Left cardiac atrium (tissue), 4 donors: ENCODE data around the gene UGT1A10. TPM values are rescaled to one million over a fixed set of nuclear protein-coding genes. Genes with fewer than 3 reads are reported as not detected.
"Not testable (repeated sequence)": the region's sequence is repeated elsewhere in the genome, so short reads cannot be mapped to it uniquely, and the experiment has no call there.

Experiments
- ATAC-seq, 2 donors: fragments of 200-7000 bp; cut with Tn5 transposase; one replicate each; pipeline ENCODE4 v1.9.1; 2020; ENCODE audit warnings: mild to moderate bottlenecking in 2 of 2, moderate library complexity in 2 of 2
- DNase-seq: peaks from one replicate; pipeline ENCODE4 v3.0.0-alpha.2; 2020
- intact Hi-C, 2 donors: fragments of 100-400 bp; cut with DNase I; formaldehyde crosslinking; loops; one replicate each; pipeline versions ENCODE4 v1.14.1 to v1.15.1; 2022 to 2023
- total RNA-seq, 2 donors: library from RNA; stranded (reverse); fragmentation: NEBNext Ultra II Directional; extraction: Animal tissue kit (Norgen Biotek cat#: 25700); gene quantifications; one replicate each; pipeline ENCODE4 v1.2.1, GENCODE V29; 2021
- donor health status: DM: no; HTN: yes; CAD: no.
- donor health status: DM: no; HTN: yes; CAD: no; lungs with severe emphysema.
- donor health status: DM: yes; HTN: yes; CAD: no.
- donor health status: Dilated cardiomyopathy.

Gene UGT1A10
- total RNA-seq, 2 donors from 2014 or later = not detected

DNA sequence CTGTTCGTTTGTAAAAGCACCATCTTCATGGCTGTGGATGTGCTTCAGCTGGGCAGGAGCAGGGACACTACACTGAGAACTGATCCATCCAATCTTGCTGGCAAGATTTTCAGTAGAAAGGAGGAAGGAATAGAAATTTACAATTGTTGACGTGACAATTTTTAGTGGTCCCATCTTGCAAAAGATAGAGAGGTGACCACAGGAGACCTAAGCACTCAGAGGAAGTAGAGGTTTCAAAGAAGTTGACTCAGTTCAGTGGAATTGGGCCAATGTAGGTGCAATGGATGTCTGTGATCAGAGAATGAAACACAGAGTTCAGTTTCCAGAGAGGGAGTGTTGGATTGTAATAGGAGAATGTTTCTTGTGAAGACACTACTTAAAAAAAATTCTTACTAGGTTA is 77.9 kb downstream of the UGT1A10 start:
- intact Hi-C loops = no loop called here
- ATAC-seq = no peak
- DNase-seq = no peak

DNA sequence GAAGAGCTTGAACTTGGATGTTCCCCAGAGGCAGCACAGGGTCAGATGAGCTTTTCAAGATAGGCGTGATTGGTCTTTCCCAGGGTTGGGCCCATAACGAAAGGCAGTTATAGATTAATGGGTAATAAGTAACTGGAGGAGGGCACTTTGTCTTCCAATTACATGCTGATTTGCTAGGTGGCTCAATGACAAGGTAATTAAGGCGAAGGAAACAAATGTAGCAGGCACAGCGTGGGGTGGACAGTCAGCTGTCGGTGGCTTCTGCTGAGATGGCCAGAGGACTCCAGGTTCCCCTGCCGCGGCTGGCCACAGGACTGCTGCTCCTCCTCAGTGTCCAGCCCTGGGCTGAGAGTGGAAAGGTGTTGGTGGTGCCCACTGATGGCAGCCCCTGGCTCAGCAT is 82.3 kb downstream of the UGT1A10 start, which contains the start of gene UGT1A4:
Gene UGT1A4, plus strand, starts transcription at position 185 of the 400 bp plus-strand sequence. Its CDS starts 85 bp downstream, at position 270.
- intact Hi-C loops = no loop called here
- no peak for DNase-seq

DNA sequence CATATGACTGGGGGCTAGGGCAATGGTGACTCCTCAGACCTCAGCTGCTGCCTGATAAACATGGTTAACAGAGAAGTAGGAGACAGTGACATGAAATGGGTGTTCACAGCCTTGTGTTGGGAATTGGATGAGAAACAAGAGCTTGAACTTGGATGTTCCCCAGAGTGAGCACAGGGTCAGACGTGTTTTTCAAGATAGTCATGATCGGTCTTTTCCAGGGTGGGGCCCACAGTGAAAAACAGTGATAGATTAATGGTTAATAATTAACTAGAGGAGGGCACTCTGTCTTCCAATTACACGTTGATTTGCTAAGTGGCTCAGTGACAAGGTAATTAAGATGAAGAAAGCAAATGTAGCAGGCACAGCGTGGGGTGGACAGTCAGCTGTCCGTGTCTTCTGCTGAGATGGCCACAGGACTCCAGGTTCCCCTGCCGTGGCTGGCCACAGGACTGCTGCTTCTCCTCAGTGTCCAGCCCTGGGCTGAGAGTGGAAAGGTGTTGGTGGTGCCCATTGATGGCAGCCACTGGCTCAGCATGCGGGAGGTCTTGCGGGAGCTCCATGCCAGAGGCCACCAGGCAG is 92.6 kb downstream of the UGT1A10 start, which contains the start of gene UGT1A3:
Gene UGT1A3, plus strand, starts transcription at position 320 of the 579 bp plus-strand sequence. Its CDS starts 85 bp downstream, at position 405.
- intact Hi-C loops = no loop called here
- ATAC-seq = no peak
- DNase-seq = no peak

More for the DNA sequence above, 82.3 kb downstream of the UGT1A10 start, which contains the start of gene UGT1A4:
- no peak for ATAC-seq

DNA sequence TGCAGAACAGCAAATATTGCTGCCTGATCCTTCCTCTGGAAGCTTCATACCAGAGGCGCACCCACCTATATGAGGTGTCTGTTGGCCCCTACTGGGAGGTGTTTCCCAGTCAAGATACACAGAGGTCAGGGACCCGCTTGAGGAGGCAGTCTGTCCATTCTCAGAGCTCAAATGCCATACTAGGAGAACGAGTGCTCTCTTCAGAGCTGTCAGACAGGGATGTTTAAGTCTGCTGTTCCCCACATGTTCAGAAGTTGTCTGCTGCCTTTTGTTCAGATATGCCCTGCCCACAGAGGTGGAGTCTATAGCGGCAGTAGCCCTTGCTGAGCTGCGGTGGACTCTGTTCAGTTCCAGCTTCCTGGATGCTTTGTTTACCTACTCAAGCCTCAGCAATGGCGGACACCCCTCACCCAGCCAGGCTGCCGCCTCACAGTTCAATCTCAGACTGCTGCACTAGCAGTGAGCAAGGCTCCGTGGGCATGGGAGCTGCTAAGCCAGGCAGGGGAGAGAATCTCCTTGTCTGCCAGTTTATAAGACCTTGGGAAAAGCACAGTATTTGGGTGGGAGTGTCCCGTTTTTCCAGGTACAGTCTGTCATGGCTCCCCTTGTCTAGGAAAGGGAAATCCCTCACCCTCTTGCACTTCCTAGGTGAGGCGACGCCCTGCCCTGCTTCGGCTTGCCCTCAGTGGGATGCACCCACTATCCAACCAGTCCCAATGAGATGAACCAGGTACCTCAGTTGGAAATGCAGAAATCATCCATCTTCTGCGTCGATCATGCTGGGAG is 100.8 kb downstream of the UGT1A10 start:
- DNase-seq, ATAC-seq, intact Hi-C loops: not testable (repeated sequence)

DNA sequence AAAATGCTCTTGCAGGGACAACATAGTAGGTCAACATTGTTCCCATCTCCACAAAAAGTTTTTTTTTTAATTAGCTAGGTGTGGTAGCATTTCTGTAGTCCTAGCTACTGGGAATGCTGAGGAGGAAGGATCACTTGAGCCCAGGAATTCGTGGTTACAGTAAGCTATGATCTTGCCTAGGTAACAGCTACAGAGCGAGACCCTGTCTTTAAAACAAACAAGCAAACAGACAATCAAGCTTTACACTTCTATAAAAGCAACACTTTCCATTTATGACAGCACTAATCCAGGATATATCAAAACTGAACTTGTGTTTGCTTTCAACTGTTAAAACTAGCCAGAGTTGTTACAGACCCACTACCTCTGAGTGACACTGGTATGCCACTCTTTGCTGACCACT is 104.6 kb downstream of the UGT1A10 start:
- ATAC-seq = no peak
- intact Hi-C loops = no loop called here
- DNase-seq = no peak

DNA sequence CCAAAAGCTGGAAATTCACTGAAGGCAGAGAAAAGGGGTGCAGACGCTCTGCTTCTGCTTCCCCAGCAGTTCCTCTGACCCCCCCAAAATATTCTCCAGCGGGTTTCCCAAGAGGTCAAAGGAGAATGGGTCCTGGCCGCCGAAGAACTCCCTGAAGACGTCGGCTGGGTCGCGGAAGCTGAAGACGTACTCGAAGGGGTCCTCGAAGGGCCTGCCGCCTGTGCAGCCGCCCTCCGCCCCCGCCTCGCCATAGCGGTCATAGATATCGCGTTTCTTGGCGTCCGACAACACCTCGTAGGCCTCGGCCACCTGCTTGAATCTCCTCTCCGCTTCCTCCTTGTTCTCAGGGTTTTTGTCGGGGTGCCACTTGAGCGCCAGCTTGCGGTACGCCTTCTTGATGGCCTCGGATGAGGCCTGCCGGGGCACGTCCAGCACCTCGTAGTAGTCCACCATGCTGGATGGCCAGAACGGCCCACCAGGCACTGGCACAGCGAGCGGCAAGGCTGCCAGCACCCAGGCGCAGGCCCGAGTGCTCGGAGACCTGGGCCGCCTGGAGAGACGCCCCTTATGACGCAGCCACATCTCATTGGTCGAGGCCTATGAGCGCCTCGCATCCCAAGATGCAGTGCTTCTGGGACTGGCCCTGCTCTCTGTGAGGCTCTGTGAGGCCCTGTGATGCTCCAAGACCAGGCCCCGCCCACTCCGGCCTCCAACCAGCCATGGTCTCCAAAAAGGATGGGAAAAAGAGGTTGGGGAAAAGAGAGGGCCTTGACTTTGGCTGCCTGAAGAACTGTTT is 107.4 kb downstream of the UGT1A10 start:
- ATAC-seq = no peak

DNA sequence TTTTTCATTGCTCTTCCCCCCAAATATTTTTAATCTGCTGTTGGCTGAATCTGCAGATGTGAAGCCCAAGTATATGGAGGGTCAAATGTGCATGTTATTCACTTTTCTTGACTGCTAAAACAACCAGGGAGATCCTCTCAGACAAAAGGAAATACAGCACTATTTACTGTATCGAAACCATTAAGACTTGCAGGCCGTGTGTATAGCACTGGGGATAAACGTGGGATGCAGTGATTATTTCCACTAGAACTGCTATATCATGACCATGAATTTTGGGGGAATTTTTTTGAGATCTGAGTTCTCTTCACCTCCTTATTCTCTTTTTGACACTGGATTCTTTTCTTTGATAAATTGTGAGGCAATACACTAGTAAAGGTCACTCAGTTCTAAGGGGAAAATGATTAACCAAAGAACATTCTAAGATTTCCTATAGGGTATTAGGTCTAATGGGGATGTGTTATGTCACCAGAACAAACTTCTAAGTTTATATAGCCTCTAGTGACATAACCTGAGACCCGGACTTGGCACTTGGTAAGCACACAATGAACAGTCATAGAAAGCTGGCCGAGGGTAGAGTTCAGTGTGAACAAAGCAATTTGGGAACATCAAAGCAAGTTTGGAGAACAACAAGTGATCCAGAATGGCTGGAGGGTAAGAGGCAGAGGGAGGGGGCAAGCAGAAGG is 109.0 kb downstream of the UGT1A10 start:
- ATAC-seq (no peak), DNase-seq (no peak)
- intact Hi-C loops = no loop called here

More for the DNA sequence above, 107.4 kb downstream of the UGT1A10 start:
- intact Hi-C loops = no loop called here
- no peak for DNase-seq

DNA sequence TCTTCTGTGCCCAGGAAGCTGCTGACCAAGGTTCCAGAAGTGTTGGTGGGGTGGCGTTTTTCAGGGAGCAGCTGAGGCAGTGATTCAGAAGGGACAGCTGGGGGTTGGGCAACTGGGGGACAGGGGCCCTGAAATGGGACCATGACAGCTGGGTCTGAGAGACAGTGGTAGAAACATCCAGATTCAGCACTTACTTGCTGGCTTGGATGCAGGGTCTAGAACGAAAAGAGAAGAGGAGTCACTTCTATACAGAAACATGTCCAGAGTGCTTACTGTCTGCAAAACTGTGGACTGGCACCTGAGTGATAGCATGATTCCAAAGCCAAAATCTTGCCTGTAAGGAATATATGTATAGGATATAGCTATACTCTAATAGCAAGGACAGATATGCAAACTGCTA is 109.6 kb downstream of the UGT1A10 start:
- intact Hi-C loops, ATAC-seq, DNase-seq: not testable (repeated sequence)

DNA sequence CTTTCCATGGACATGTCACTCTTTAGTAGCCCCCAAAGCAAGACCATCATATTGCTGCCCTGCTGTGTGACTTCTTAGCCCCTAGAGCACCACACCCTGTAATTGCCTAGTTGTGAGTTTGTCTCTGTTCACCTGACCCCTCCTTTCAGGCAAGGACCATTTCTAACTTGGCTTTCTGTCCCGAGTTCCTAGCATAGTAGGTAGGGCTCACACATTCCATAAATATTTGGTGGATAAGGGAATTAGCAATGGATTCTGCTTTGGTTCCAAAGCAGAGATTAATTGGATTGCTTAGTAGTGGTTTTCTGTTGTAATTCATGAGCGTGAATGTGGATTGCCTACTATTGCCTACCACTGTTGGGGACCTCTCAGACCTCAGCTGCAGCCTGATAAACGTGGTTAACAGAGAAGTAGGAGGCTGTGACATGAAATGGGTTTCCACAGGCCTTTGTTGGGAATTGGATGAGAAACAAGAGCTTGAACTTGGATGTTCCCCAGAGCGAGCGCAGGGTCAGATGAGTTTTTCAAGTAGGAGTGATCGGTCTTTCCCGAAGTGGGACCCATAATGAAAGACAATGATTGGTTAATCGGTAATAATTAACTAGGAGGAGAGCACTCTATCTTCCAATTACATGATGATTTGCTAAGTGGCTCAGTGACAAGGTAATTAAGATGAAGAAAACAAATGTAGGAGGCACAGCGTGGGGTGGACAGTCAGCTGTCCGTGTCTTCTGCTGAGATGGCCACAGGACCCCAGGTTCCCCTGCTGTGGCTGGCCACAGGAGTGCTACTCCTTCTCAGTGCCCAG is 110.4 kb downstream of the UGT1A10 start:
- DNase-seq = no peak
- intact Hi-C loops = no loop called here
- no peak for ATAC-seq

DNA sequence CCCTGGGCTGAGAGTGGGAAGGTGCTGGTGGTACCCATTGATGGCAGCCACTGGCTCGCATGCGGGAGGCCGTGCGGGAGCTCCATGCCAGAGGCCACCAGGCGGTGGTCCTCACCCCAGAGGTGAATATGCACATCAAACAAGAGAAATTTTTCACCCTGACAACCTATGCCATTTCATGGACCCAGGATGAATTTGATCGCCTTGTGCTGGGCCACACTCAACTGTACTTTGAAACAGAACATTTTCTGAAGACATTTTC is 111.0 kb downstream of the UGT1A10 start:
- DNase-seq (no peak), ATAC-seq (no peak)
- intact Hi-C loops = no loop called here

DNA sequence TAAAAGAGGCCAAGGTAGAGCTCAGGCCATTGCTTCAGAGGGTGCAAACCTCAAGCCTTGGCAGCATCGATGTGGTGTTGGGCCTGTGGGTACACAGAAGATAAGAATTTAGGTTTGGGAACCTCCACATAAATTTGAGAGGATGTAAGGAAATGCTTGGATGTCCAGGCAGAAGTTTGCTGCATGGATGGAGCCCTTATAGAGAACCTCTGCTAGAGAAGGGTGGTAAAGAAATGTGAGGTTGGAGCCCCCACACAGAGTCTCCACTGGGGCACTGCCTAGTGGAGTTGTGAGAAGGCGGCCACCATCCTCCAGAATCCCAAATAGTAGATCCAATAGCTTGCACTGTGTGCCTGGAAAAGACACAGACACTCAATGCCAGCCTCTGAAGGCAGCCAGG is 114.4 kb downstream of the UGT1A10 start:
- ATAC-seq, intact Hi-C loops, DNase-seq: not testable (repeated sequence)

DNA sequence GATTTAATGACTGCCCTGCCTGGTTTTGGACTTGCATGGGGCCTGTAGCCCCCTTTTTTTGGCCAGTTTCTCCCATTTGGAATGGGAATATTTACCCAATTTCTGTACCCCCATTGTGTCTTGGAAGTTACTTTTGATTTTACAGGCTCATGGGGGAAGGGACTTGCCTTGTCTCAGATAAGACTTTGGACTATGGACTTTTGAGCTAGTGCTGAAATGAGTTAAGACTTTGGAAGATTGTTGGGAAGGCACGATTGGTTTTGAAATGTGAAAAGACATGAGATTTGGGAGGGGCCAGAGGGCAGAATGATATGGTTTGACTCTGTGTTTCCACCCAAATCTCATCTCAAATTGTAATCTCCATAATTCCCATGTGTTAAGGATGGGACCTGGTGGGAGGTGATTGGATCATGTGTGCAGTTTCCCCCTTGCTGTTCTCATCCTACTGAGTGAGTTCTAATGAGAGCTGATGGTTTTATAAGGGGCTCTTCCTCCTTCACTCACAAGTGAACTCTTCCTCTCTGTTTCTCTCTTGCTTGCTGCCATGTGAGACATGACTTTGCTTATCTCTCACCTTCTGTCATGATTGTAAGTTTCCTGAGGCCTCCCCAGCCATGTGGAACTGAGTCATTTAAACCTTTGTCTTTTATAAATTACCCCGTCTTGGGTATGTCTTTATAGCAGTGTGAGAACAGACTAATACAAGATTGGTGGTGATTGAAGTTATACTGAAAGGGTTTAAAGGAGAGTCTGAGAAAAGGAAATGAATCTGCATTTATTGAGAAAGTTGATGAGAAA is 115.2 kb downstream of the UGT1A10 start:
- DNase-seq, intact Hi-C loops, ATAC-seq: not testable (repeated sequence)

DNA sequence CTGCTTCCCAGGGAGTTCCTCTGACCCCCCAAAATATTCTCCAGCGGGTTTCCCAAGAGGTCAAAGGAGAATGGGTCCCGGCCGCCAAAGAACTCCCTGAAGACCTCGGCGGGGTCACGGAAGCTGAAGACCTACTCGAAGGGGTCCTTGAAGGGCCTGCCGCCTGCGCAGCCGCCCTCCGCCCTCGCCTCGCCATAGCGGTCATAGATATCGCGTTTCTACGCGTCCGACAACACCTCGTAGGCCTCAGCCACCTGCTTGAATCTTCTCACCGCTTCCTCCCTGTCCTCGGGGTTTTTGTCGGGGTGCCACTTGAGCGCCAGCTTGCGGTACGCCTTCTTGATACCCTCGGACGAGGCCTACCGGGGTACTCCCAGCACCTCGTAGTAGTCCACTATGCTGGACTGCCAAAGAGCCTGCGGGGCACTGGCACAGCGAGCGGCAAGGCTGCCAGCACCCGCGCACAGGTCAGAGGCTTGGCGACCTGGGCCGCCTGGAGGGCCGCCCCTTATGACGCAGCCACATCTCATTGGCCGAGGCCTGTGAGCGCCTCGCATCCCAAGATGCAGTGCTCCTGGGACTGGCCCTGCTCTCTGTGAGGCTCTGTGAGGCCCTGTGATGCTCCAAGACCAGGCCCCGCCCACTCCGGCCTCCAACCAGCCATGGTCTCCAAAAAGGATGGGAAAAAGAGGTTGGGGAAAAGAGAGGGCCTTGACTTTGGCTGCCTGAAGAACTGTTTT is 118.8 kb downstream of the UGT1A10 start:
- DNase-seq (no peak), ATAC-seq (no peak)
- intact Hi-C loops = no loop called here

DNA sequence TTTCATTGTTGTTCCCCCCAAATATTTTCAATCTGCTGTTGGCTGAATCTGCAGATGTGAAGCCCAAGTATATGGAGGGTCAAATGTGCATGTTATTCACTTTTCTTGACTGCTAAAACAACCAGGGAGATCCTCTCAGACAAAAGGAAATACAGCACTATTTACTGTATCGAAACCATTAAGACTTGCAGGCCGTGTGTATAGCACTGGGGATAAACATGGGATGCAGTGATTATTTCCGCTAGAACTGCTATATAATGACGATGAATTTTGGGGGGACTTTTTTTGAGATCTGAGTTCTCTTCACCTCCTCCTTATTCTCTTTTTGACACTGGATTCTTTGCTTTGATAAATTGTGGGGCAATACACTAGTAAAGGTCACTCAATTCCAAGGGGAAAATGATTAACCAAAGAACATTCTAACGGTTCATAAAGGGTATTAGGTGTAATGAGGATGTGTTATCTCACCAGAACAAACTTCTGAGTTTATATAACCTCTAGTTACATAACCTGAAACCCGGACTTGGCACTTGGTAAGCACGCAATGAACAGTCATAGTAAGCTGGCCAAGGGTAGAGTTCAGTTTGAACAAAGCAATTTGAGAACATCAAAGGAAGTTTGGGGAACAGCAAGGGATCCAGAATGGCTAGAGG is 120.3 kb downstream of the UGT1A10 start:
- DNase-seq = no peak
- ATAC-seq = no peak
- intact Hi-C loops = no loop called here

DNA sequence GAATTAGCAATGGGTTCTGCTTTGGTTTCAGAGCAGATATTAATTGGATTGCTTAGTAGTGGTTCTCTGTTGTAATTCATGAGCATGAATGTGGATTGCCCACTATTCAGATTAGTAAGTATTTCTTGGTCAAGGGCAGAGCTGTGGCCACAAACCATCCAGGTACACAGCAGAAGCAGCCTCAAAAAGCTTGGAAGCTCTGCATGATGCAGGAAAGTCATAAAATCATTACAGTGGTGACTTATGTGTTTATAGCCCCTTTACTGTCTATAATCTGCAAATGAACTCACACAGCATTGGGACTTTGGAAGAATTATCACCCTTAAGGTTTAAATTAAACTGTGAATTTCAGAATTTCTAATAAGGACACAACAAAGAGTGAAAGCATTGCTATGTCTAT is 121.9 kb downstream of the UGT1A10 start:
- ATAC-seq (no peak), DNase-seq (no peak)
- intact Hi-C loops = no loop called here

DNA sequence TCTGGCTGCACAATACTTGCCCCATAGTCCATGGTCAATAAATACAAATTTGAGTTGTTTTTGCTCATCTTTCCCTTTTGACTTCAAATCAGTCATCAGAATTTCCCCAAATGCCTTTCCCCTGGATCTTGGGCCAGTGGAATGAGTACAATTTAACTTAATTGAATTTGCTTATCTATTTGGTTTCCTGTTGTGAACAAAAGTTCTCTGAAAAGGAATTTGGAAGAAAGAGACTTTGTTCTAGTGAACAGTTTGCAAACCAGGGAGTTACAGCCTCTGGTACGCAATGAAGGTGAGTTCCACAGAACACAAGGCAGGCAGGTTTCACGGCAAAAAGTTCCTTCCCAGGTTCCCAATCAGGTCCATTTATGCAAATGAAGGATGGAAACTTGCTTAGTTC is 122.6 kb downstream of the UGT1A10 start:
- intact Hi-C loops = no loop called here
- DNase-seq = no peak
- no peak for ATAC-seq

DNA sequence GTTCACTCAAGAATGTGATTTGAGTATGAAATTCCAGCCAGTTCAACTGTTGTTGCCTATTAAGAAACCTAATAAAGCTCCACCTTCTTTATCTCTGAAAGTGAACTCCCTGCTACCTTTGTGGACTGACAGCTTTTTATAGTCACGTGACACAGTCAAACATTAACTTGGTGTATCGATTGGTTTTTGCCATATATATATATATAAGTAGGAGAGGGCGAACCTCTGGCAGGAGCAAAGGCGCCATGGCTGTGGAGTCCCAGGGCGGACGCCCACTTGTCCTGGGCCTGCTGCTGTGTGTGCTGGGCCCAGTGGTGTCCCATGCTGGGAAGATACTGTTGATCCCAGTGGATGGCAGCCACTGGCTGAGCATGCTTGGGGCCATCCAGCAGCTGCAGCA is 123.8 kb downstream of the UGT1A10 start, which contains the start of gene UGT1A1:
Gene UGT1A1, plus strand, starts transcription at position 228 of the 400 bp plus-strand sequence. Its CDS starts 18 bp downstream, at position 246.
- intact Hi-C loops = no loop called here
- DNase-seq (no peak), ATAC-seq (no peak)
